Activated naive CD4-positive, alpha-beta T cell (primary cell): ENCODE data around the gene MAPK10.

Experiments
- DNase-seq, 4 experiments: peaks; one replicate each; lab custom pipeline; 2025; lab: John Stamatoyannopoulos, UW

Gene MAPK10

GRCh38 chr4:86359944-86360478, at the start of gene MAPK10:
MAPK10 (minus strand) TSS chr4:86360053.
- no peak for DNase-seq

GRCh38 chr4:86403575-86403974, 43.7 kb upstream of the MAPK10 start:
- no peak for DNase-seq

- no peak for DNase-seq
These were observed 42.0 kb upstream of the MAPK10 start for GRCh38 chr4:86401826-86402225.

GRCh38 chr4:86400216-86400615, 40.4 kb upstream of the MAPK10 start:
- no peak for DNase-seq

GRCh38 chr4:86398187-86398586, 38.3 kb upstream of the MAPK10 start:
- DNase-seq: no peak

- no peak for DNase-seq
These were observed 33.9 kb upstream of the MAPK10 start for GRCh38 chr4:86393749-86394148.

- no peak for DNase-seq
These were observed 29.8 kb upstream of the MAPK10 start for GRCh38 chr4:86389664-86390063.

- no peak for DNase-seq
These were observed 28.4 kb upstream of the MAPK10 start for GRCh38 chr4:86388252-86388651.

- DNase-seq: no peak
These were observed 27.1 kb upstream of the MAPK10 start for GRCh38 chr4:86386817-86387415.

- DNase-seq: no peak
These were observed 26.3 kb upstream of the MAPK10 start for GRCh38 chr4:86386201-86386600.

GRCh38 chr4:86381431-86381830, 21.6 kb upstream of the MAPK10 start:
- no peak for DNase-seq

GRCh38 chr4:86380181-86380724, 20.4 kb upstream of the MAPK10 start:
- no peak for DNase-seq

GRCh38 chr4:86376850-86377249, 17.0 kb upstream of the MAPK10 start:
- DNase-seq: no peak

- no peak for DNase-seq
These were observed 8.6 kb upstream of the MAPK10 start for GRCh38 chr4:86368433-86368832.

GRCh38 chr4:86367577-86367976, 7.7 kb upstream of the MAPK10 start:
- no peak for DNase-seq

- DNase-seq: no peak
These were observed 7.1 kb upstream of the MAPK10 start for GRCh38 chr4:86366920-86367319.

- no peak for DNase-seq
These were observed 2.7 kb upstream of the MAPK10 start for GRCh38 chr4:86362510-86362909.

- DNase-seq: no peak
These were observed 1.6 kb downstream of the MAPK10 start for GRCh38 chr4:86358257-86358656.

- DNase-seq: no peak
These were observed 2.2 kb downstream of the MAPK10 start for GRCh38 chr4:86357608-86358007.

- no peak for DNase-seq
These were observed 3.2 kb downstream of the MAPK10 start for GRCh38 chr4:86356425-86357210.

GRCh38 chr4:86354390-86354789, 5.5 kb downstream of the MAPK10 start:
- DNase-seq: no peak

GRCh38 chr4:86346320-86346719, 13.5 kb downstream of the MAPK10 start:
- DNase-seq: no peak

- no peak for DNase-seq
These were observed 15.7 kb downstream of the MAPK10 start for GRCh38 chr4:86344127-86344526.
